Measurements from ENCODE around the gene MADD.

DNA sequence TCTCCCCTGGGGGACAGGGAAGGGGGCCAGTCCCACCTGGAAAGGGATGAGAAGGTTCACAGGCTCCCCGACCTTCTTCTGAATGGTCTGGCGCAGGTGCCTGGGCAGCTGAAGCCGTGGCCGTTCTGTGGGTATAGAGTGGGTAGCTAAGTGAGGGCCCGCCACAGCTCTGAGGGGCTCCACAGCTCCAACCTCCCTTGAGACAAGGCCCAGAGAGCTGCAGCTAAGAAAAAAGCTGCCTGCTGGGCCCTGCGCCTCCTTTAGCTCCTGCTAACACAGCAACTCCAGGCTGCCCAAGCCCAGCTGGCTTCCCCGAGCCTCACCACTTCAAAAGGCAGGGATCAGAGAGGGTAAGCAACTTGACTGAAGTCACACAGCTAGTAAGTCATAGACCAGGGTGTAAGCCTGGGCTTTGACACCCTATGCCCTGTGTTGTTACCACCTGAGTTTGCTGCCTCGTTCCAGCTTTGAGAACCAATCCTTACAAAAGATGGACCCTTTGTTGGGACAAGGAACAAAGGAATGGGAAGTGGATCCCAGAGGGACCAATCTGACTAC lies 64.0 kb downstream of the MADD start:
- TF ChIP-seq EZH2 (IDR thresholded peaks at IDR 0.05; ENCODE audit: low read depth, unreplicated experiment) (no peak), NANOG (IDR thresholded peaks at IDR 0.05; ENCODE audit: borderline replicate concordance) (no peak), POLR2AphosphoS5 (IDR thresholded peaks at IDR 0.05; ENCODE audit: low read depth) (no peak), REST (IDR thresholded peaks at IDR 0.05; ENCODE audit: unreplicated experiment) (no peak), CREB1 (CRISPR knock-in tag; IDR thresholded peaks at IDR 0.05; ENCODE audit: low read depth) (no peak)
- TF ChIP-seq, protein P1, sequence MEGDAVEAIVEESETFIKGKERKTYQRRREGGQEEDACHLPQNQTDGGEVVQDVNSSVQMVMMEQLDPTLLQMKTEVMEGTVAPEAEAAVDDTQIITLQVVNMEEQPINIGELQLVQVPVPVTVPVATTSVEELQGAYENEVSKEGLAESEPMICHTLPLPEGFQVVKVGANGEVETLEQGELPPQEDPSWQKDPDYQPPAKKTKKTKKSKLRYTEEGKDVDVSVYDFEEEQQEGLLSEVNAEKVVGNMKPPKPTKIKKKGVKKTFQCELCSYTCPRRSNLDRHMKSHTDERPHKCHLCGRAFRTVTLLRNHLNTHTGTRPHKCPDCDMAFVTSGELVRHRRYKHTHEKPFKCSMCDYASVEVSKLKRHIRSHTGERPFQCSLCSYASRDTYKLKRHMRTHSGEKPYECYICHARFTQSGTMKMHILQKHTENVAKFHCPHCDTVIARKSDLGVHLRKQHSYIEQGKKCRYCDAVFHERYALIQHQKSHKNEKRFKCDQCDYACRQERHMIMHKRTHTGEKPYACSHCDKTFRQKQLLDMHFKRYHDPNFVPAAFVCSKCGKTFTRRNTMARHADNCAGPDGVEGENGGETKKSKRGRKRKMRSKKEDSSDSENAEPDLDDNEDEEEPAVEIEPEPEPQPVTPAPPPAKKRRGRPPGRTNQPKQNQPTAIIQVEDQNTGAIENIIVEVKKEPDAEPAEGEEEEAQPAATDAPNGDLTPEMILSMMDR (conservative IDR thresholded peaks at IDR 0.05; ENCODE audit: low read depth in 2 of 2) = no peak
- TF ChIP-seq, protein P2, sequence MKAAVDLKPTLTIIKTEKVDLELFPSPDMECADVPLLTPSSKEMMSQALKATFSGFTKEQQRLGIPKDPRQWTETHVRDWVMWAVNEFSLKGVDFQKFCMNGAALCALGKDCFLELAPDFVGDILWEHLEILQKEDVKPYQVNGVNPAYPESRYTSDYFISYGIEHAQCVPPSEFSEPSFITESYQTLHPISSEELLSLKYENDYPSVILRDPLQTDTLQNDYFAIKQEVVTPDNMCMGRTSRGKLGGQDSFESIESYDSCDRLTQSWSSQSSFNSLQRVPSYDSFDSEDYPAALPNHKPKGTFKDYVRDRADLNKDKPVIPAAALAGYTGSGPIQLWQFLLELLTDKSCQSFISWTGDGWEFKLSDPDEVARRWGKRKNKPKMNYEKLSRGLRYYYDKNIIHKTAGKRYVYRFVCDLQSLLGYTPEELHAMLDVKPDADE (IDR thresholded peaks at IDR 0.05) = no peak

Measured in GM23338 (cell line).